Type B pancreatic cell (in vitro differentiated cells): ENCODE measurements around the gene SMAD3. TPM values are rescaled to one million over a fixed set of nuclear protein-coding genes. Genes with fewer than 3 reads are reported as not detected.

Experiments
- DNase-seq: peaks from one replicate; pipeline ENCODE4 v3.0.0; 2021; ENCODE audit warnings: mixed read lengths; ENCODE audit not compliant: unreplicated experiment; ENCODE audit errors: extremely low spot score
- H3K27ac Mint-ChIP-seq: 2 replicates; pipeline ENCODE4 v1.8.0; 2021; ENCODE audit warnings: mild to moderate bottlenecking, mixed read lengths
- H3K27me3 Mint-ChIP-seq: 2 replicates; pipeline ENCODE4 v1.8.0; 2021; ENCODE audit warnings: mixed read lengths
- H3K36me3 Mint-ChIP-seq: 2 replicates; pipeline ENCODE4 v1.8.0; 2021; ENCODE audit warnings: mixed read lengths
- H3K4me1 Mint-ChIP-seq: one replicate; pipeline ENCODE4 v1.8.0; 2021; ENCODE audit warnings: mixed read lengths; ENCODE audit not compliant: unreplicated experiment
- H3K4me3 Mint-ChIP-seq: 2 replicates; pipeline ENCODE4 v1.8.0; 2021; ENCODE audit warnings: mild to moderate bottlenecking, mixed read lengths
- H3K9me3 Mint-ChIP-seq: 2 replicates; pipeline ENCODE4 v1.8.0; 2021; ENCODE audit warnings: mixed read lengths
- CTCF ChIP-seq: fragments of 200-600 bp; sonication (generic); conservative IDR thresholded peaks from 2 replicates; pipeline ENCODE4 v1.5.0; 2021; ENCODE audit warnings: antibody characterized with exemption, mild to moderate bottlenecking
- total RNA-seq: library from RNA; stranded (reverse); gene quantifications from 2 replicates; pipeline ENCODE4 v1.2.1, GENCODE V29; 2021; ENCODE audit warnings: low replicate concordance

Gene SMAD3
- total RNA-seq, 1 donor from 2014 or later = 52.0 TPM

- no peak overlapping the region for H3K4me3 Mint-ChIP-seq
- DNase-seq = peak; percentile 34
- H3K27ac Mint-ChIP-seq = no peak overlapping the region
- H3K27me3 Mint-ChIP-seq = no peaks in the 10 kb centered on the region
- H3K36me3 Mint-ChIP-seq = peaks cover 44% of the 10 kb centered on the region
- H3K4me1 Mint-ChIP-seq = peaks cover 17% of the 10 kb centered on the region
- TF ChIP-seq CTCF = no peak
- no peaks in the 10 kb centered on the region for H3K9me3 Mint-ChIP-seq
Measured at GRCh38 chr15:67187351-67187854, 122.0 kb downstream of the SMAD3 start.

- no peak for TF ChIP-seq CTCF
- H3K36me3 Mint-ChIP-seq = peaks cover 46% of the 10 kb centered on the region
- no peaks in the 10 kb centered on the region for H3K9me3 Mint-ChIP-seq
- peak overlapping the region; percentile 54 for H3K27ac Mint-ChIP-seq
- H3K4me1 Mint-ChIP-seq = peaks cover 18% of the 10 kb centered on the region
- peak; percentile 53 for DNase-seq
- H3K27me3 Mint-ChIP-seq = no peaks in the 10 kb centered on the region
- no peak overlapping the region for H3K4me3 Mint-ChIP-seq
Measured at GRCh38 chr15:67188551-67189218, 123.3 kb downstream of the SMAD3 start.

- Mint-ChIP-seq H3K27me3 (no peaks in the 10 kb centered on the region), H3K27ac (no peak overlapping the region), H3K4me3 (no peak overlapping the region), H3K4me1 (peaks cover 21% of the 10 kb centered on the region), H3K36me3 (peaks cover 48% of the 10 kb centered on the region), H3K9me3 (no peaks in the 10 kb centered on the region)
- TF ChIP-seq CTCF = no peak
- DNase-seq = peak; percentile 64
Measured at GRCh38 chr15:67189326-67190051, 124.1 kb downstream of the SMAD3 start.

- Mint-ChIP-seq H3K36me3 (peaks cover 44% of the 10 kb centered on the region), H3K9me3 (no peaks in the 10 kb centered on the region), H3K27me3 (no peaks in the 10 kb centered on the region), H3K27ac (no peak overlapping the region), H3K4me3 (no peak overlapping the region), H3K4me1 (peaks cover 21% of the 10 kb centered on the region)
- DNase-seq = peak; percentile 56
- no peak for TF ChIP-seq CTCF
Measured at GRCh38 chr15:67190326-67190725, 124.9 kb downstream of the SMAD3 start.

GRCh38 chr15:67190813-67191212, 125.4 kb downstream of the SMAD3 start:
- Mint-ChIP-seq H3K27me3 (no peaks in the 10 kb centered on the region), H3K9me3 (no peaks in the 10 kb centered on the region), H3K4me1 (peaks cover 21% of the 10 kb centered on the region), H3K27ac (no peak overlapping the region), H3K36me3 (peaks cover 47% of the 10 kb centered on the region), H3K4me3 (no peak overlapping the region)
- no peak for TF ChIP-seq CTCF
- DNase-seq = peak; percentile 13
